SK-MEL-5 (cell line): ENCODE measurements around the gene PAQR8. TPM values are rescaled to one million over a fixed set of nuclear protein-coding genes. Genes with fewer than 3 reads are reported as not detected.
"Not testable (repeated sequence)": the region's sequence is repeated elsewhere in the genome, so short reads cannot be mapped to it uniquely, and the experiment has no call there.

Experiments
- DNase-seq: peaks from one replicate; pipeline ENCODE4 v3.0.0-alpha.2; 2016; ENCODE audit warnings: low read depth, low spot score
- in situ Hi-C: cut with HindIII; loops from 2 replicates; pipeline ENCODE4 v1.10.0; 2016; ENCODE audit warnings: low sequenced_read_pairs, high pct_unique_total_duplicates, low pct_unique_long_range_greater_than_20kb
- total RNA-seq: library from RNA; depleted of rRNA; stranded (reverse); fragments of >200 nt; shearing (Covaris generic); gene quantifications from 2 replicates; pipeline ENCODE4 v1.2.3, GENCODE V29; 2014

PAQR8 gene
- total RNA-seq, 1 experiment from 2014 or later: 25.8 TPM

- DNase-seq: peak; percentile 72
- in situ Hi-C loops: loop anchor here (25.0 kb wide), 1 partner anchor 246 kb away; the partner anchor contains the start of gene TMEM14A
These were observed 54.7 kb downstream of the PAQR8 start for GRCh38 chr6:52416629-52417151.

- in situ Hi-C loops: loop anchor here (25.0 kb wide), 1 partner anchor 245 kb away; the partner anchor contains the start of gene TMEM14A
- peak; percentile 50 for DNase-seq
These were observed 55.7 kb downstream of the PAQR8 start for GRCh38 chr6:52417675-52418111.

GRCh38 chr6:52418606-52419005 is 56.7 kb downstream of the PAQR8 start:
- in situ Hi-C loops: loop anchor here (25.0 kb wide), 1 partner anchor 244 kb away; the partner anchor contains the start of gene TMEM14A

GRCh38 chr6:52419809-52420667 is 58.1 kb downstream of the PAQR8 start, which contains the start of gene EFHC1:
Gene EFHC1, plus strand, starts transcription at chr6:52420342. Its CDS starts 69 bp downstream, at chr6:52420411.
- in situ Hi-C loops: loop anchor here (25.0 kb wide), 1 partner anchor 242 kb away; the partner anchor contains the start of gene TMEM14A
- DNase-seq: peak; percentile 97

More at GRCh38 chr6:52418606-52419005, 56.7 kb downstream of the PAQR8 start:
- no peak for DNase-seq

GRCh38 chr6:52420668-52421358 is 58.9 kb downstream of the PAQR8 start:
- in situ Hi-C loops: loop anchor here (25.0 kb wide), 1 partner anchor 241 kb away; the partner anchor contains the start of gene TMEM14A
- peak; percentile 45 for DNase-seq

- in situ Hi-C loops: loop anchor here (25.0 kb wide), 1 partner anchor 240 kb away; the partner anchor contains the start of gene TMEM14A
These were observed 60.2 kb downstream of the PAQR8 start for GRCh38 chr6:52422156-52422555.

GRCh38 chr6:52423448-52423847 is 61.5 kb downstream of the PAQR8 start:
- DNase-seq: no peak
- in situ Hi-C loops: loop anchor here (25.0 kb wide), 1 partner anchor 239 kb away; the partner anchor contains the start of gene TMEM14A

More at GRCh38 chr6:52422156-52422555, 60.2 kb downstream of the PAQR8 start:
- DNase-seq: no peak

GRCh38 chr6:52423971-52424381 is 62.0 kb downstream of the PAQR8 start:
- peak; percentile 72 for DNase-seq
- in situ Hi-C loops: loop anchor here (25.0 kb wide), 1 partner anchor 238 kb away; the partner anchor contains the start of gene TMEM14A

- DNase-seq: peak; percentile 21
- in situ Hi-C loops: loop anchor here (25.0 kb wide), 1 partner anchor 238 kb away; the partner anchor contains the start of gene TMEM14A
These were observed 62.6 kb downstream of the PAQR8 start for GRCh38 chr6:52424513-52424912.

- DNase-seq: no peak
- in situ Hi-C loops: no loop called here
These were observed 64.7 kb downstream of the PAQR8 start for GRCh38 chr6:52426667-52427066.

- DNase-seq, in situ Hi-C loops: not testable (repeated sequence)
These were observed 71.3 kb downstream of the PAQR8 start for GRCh38 chr6:52433294-52433693.

GRCh38 chr6:52435345-52435744 is 73.4 kb downstream of the PAQR8 start:
- no peak for DNase-seq
- in situ Hi-C loops: no loop called here

GRCh38 chr6:52438926-52439325 is 77.0 kb downstream of the PAQR8 start:
- in situ Hi-C loops: no loop called here
- DNase-seq: no peak

- in situ Hi-C loops: no loop called here
- DNase-seq: no peak
These were observed 92.6 kb downstream of the PAQR8 start for GRCh38 chr6:52454556-52454955.

- no peak for DNase-seq
- in situ Hi-C loops: no loop called here
These were observed 95.1 kb downstream of the PAQR8 start for GRCh38 chr6:52457096-52457495.
